HG03378 (cell line): ENCODE data around the gene ELMO1.

ENCODE experiments used
- ATAC-seq: cut with Tn5 transposase; IDR thresholded peaks from one replicate; pipeline ENCODE4 v1.9.1; 2021; ENCODE audit warnings: mild to moderate bottlenecking, moderate library complexity; ENCODE audit not compliant: unreplicated experiment

Gene ELMO1

DNA sequence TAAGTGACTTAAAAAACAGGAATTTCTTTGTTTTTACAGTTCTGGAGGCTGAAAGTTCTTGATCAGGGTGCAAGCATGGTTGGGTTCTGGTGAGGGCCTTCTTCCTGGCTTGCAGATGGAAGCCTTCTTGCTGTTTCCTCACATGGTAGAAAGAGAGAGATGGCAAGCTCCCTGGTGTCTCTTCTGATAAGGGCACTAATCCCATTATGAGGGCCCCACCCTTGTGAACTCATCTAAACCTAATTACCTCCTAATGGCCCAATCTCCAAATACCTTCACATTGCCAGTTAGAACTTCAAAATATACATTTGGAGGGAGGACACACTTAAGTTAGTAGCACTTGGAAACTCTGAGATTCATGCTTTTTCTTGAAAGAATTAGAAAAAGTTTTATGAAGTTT is 410.0 kb downstream of the ELMO1 start:
- no peak for ATAC-seq

GRCh38 chr7:37037286-37037685 is 411.4 kb downstream of the ELMO1 start:
- ATAC-seq, result no peak

- no peak for ATAC-seq
Measured at GRCh38 chr7:37035631-37036030, 413.0 kb downstream of the ELMO1 start.

DNA sequence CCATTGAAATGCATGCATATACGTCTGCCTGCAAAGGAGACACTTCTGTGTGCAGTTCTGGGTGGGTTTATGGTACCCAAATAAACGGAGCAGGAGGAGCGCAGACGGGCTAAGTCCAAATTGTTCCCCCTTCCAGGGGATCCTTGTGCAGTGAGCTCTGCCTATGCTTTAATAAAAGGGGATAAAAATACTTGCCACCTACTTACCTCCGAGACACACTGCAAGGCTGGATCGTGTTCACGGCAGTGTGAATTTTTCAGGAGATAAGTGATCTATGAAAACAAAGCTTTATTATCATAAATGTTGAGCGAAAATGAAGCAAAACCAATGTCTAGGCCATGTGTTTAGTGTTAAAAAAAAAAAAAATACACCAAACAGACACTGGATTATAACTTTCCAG is 415.5 kb downstream of the ELMO1 start:
- ATAC-seq, result no peak

DNA sequence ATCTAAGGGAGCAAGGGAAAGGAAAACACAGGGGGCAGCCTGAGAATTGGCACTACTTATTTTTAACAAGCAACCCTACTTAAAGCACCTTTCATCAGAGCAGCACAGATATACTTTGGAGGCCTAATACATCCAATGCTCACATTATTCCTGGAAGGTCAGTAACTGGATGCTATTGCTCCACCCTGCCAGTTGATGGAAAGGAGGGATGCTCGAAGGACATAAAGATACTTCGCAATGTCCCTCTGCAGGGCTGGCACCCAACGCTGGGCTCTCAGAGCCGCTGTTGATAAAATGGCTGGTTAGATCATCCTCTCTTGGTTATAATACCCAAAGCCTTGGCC is 416.4 kb downstream of the ELMO1 start:
- no peak for ATAC-seq

DNA sequence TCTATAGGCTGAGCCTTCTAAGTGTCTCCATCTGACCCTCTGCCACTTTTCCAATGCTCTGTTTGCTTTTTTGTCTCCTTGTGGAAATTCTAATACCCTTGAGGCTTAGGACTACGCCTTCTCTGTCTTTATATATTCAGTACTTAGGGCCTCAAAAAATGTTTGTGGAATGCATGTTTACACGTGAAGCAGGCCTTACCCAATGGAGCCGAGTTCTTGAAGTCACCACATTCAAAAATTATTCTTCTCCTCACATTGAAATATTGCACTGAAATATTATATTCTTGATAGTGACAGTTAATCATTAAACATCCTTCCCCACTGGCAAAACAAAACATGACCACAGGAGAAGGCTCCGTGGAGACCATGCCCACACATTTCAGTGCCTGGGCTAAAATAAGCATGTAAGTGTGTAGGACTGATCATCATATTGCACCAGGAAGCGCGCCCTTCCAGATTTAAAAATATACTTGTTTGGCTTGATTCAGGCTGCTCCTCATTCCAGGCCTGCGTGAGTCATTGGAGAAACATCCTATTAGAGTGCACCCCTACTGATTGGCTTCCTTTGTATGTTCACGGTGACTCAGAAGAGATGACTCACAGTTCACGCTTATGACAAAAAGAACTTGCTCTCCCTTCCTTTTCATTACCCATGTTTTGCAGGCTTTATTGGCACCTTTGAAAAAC is 416.9 kb downstream of the ELMO1 start:
- ATAC-seq, result no peak

GRCh38 chr7:37028909-37029440 is 419.7 kb downstream of the ELMO1 start:
- no peak for ATAC-seq

- ATAC-seq, result no peak
Measured at GRCh38 chr7:37027557-37028341, 420.9 kb downstream of the ELMO1 start.

DNA sequence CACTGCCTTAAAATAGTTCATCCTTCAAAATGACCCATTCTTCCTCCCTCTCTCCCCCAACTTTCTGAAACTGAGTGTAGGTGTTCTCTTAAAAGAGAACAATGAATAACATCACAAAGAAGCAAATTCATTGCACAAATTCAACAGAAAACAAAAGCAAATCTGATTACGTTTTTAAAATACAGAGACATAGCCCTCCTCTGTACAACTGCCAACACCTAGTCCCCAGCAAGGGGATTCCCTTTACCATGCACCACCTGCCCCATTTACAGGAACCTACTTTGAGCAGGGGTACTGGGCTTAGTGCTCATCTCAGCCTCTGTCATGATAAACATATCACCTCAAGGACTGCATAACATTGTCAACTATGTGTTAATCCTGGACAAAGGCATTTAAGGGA is 421.6 kb downstream of the ELMO1 start:
- no peak for ATAC-seq

GRCh38 chr7:37018954-37019353 is 429.7 kb downstream of the ELMO1 start:
- peak; percentile 64 for ATAC-seq

GRCh38 chr7:37016064-37016878 is 432.4 kb downstream of the ELMO1 start:
- peak; percentile 47 for ATAC-seq

GRCh38 chr7:37015353-37016034 is 433.2 kb downstream of the ELMO1 start:
- no peak for ATAC-seq

DNA sequence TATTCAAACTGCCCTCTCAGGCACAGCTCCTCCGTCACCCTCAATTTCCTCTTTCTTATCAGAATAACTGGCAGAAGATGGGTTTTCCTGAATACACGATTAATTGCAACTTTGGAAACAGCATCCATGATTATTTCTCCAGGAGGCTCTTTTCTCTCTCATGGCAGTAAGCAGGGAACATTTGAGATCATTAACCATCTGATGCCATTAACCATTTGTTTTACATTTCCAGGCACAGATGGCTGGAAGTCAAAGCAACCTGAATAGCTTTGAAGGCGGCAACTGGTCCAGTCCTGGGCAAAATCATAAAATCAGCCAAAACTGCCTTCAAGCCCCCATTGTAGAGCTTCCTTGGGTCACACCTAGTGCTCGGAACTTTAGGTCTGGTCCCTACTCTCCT is 434.9 kb downstream of the ELMO1 start:
- no peak for ATAC-seq

GRCh38 chr7:37011151-37011890 is 437.3 kb downstream of the ELMO1 start:
- ATAC-seq, result no peak

GRCh38 chr7:37009125-37009675 is 439.5 kb downstream of the ELMO1 start:
- ATAC-seq, result no peak

DNA sequence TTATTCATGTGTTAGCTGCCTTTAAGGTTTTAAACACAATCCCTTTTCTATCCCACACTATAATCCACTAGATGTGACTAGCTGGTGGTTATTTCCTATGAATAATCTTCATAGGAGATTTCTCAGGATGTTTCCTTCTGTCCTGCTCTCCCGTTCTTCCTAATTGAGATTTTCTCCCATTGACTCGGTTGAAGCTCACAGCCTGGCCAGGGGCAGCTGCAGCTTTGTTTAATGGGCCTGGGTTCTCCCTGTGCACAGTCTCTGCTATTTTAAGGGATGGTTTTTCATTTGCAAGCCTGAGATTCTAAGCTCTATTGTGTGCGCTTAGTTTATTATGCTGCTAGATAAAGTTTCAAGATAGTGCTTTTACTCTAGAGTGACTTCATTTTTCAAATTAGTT is 441.0 kb downstream of the ELMO1 start:
- ATAC-seq, result no peak

DNA sequence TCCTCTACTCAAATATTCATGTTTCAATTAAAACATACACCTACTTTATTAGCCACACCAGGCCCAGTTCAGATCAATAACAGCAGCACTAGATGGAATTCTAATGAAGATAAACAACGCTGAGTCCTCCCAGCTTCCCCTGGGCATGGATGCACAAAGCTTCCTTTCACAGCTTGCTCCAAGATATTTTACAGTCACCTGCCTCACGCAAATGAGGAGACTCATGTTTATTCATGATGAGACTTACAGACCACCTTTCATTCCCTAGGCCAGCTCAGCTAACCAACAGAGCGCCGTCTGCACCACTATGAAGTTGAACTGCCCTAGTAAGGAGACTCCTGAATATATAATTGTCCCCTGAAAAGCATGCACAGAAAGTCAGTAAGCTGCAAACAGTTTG is 441.4 kb downstream of the ELMO1 start:
- ATAC-seq, result no peak

DNA sequence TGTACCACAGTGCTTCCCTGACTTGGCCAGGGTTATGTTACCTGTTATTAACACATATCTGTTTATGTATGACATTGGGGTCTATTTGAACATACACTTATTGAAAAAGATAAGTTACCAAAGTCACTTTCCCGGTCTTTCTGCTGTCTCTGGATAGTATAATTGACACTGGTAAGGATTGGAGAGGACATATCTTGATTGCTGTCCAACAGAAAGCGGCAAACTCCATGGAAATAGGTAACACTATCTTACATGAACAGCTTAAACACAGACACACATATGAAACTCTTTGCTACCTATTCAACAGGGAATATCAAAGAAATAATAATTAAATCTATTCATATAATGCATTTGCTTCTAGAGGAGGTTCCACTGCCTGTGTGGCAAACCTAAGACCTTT is 441.9 kb downstream of the ELMO1 start:
- no peak for ATAC-seq

DNA sequence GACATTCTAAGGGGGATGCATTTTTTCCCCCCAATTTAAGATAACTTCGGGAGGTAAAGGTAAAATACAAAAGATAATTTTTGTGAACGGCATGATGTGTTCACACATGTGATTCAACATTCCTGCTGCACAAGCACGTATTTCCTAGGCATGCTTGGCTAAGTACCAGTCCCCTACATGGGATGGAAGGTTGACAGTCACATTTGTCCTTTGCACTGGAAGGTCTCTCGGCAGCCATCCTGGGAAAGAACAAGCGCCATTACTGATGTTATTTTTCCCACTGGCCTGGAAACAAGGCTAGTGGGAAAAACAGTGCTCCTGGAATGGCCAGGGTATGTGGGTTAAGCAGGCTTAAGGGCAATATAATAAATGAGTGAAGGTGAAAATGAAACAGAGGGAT is 448.2 kb downstream of the ELMO1 start:
- ATAC-seq, result no peak
